Measurements from ENCODE around the gene GPATCH1.

Gene GPATCH1

DNA sequence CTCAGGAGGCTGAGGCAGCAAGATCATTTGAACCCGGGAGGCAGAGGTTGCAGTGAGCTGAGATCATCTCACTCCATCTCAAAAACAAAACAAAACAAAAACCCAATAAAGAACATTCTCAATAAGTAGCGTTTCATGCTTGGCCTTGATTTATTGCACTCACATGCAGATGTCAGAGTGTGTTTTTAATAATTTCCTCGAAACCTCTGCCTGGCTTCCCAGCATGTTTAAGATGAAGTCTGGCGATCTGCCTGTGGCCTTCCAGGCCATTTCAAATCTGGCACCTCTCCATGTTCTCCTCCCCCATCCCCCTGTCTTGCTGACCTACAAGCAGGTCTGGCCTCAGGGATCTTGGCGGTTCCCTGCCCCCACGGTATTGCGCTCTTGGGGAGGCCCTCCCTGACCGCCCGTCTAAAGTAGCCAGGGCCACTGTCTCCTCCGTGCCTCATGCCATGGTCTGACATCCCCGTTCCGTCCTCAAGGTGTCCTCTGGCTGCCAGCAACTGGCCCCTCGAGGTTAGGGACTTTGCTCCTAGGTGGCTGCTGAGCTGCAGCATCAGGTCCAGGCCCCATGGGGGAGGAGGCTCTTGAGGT lies 52.6 kb downstream of the GPATCH1 start:
- no peaks in the 10 kb centered on the region for H3K79me2 ChIP-seq (ENCODE audit: low read length)
- no peak overlapping the region for H3K9ac ChIP-seq (ENCODE audit: low read length)
- TF ChIP-seq EZH2 (optimal IDR thresholded peaks at IDR 0.05; ENCODE audit: low read depth, low read length): no peak
- TF ChIP-seq CTCF (IDR thresholded peaks at IDR 0.05; ENCODE audit: low read length): no peak
- TF ChIP-seq EZH2phosphoT487 (IDR thresholded peaks at IDR 0.05; ENCODE audit: low read length): no peak
- H3K9me2 ChIP-seq (replicated peaks; ENCODE audit: insufficient read depth, low read length): no peaks in the 10 kb centered on the region
- H3K4me1 ChIP-seq (ENCODE audit: low read length): no peaks in the 10 kb centered on the region
- no peaks in the 10 kb centered on the region for H3K27me3 ChIP-seq (replicated peaks; ENCODE audit: insufficient read depth, low read length)
- no peaks in the 10 kb centered on the region for H3F3A ChIP-seq (ENCODE audit: insufficient read depth, low read length)
- no peak overlapping the region for H2AFZ ChIP-seq (ENCODE audit: low read length)
- no peaks in the 10 kb centered on the region for H4K20me1 ChIP-seq (ENCODE audit: insufficient read depth, low read length)
- no peak overlapping the region for H3K27ac ChIP-seq (ENCODE audit: low read length)
- no peak overlapping the region for H3K4me2 ChIP-seq (ENCODE audit: low read depth, low read length)
- no peak overlapping the region for H3K4me3 ChIP-seq (ENCODE audit: low read length)
- DNase-seq: no peak
- no peaks in the 10 kb centered on the region for H3K36me3 ChIP-seq (replicated peaks; ENCODE audit: insufficient read depth, low read length)
- no peaks in the 10 kb centered on the region for H3K9me3 ChIP-seq (replicated peaks; ENCODE audit: insufficient read depth, low read length)

GRCh38 chr19:33134571-33135041 lies 53.6 kb downstream of the GPATCH1 start:
- Histone ChIP-seq H3K36me3 (replicated peaks; ENCODE audit: insufficient read depth, low read length) (no peaks in the 10 kb centered on the region), H3K9me3 (replicated peaks; ENCODE audit: insufficient read depth, low read length) (no peaks in the 10 kb centered on the region), H3K4me1 (ENCODE audit: low read length) (no peaks in the 10 kb centered on the region), H3K79me2 (ENCODE audit: low read length) (no peaks in the 10 kb centered on the region), H2AFZ (ENCODE audit: low read length) (no peak overlapping the region), H3F3A (ENCODE audit: insufficient read depth, low read length) (no peaks in the 10 kb centered on the region), H3K4me3 (ENCODE audit: low read length) (no peak overlapping the region), H3K4me2 (ENCODE audit: low read depth, low read length) (no peak overlapping the region), H3K9ac (ENCODE audit: low read length) (no peak overlapping the region), H3K27ac (ENCODE audit: low read length) (no peak overlapping the region), H3K27me3 (replicated peaks; ENCODE audit: insufficient read depth, low read length) (no peaks in the 10 kb centered on the region), H4K20me1 (ENCODE audit: insufficient read depth, low read length) (no peaks in the 10 kb centered on the region), H3K9me2 (replicated peaks; ENCODE audit: insufficient read depth, low read length) (no peaks in the 10 kb centered on the region)
- TF ChIP-seq EZH2 (optimal IDR thresholded peaks at IDR 0.05; ENCODE audit: low read depth, low read length) (no peak), EZH2phosphoT487 (IDR thresholded peaks at IDR 0.05; ENCODE audit: low read length) (no peak), CTCF (IDR thresholded peaks at IDR 0.05; ENCODE audit: low read length) (no peak)
- no peak for DNase-seq

GRCh38 chr19:33139165-33139564 lies 58.2 kb downstream of the GPATCH1 start:
- Histone ChIP-seq H3K9me3 (replicated peaks; ENCODE audit: insufficient read depth, low read length) (no peaks in the 10 kb centered on the region), H3K36me3 (replicated peaks; ENCODE audit: insufficient read depth, low read length) (no peaks in the 10 kb centered on the region), H3K9me2 (replicated peaks; ENCODE audit: insufficient read depth, low read length) (no peaks in the 10 kb centered on the region), H3K27me3 (replicated peaks; ENCODE audit: insufficient read depth, low read length) (no peaks in the 10 kb centered on the region; the same call in 1 of the 2 replicates), H4K20me1 (ENCODE audit: insufficient read depth, low read length) (no peaks in the 10 kb centered on the region), H3K4me3 (ENCODE audit: low read length) (no peak overlapping the region), H3K27ac (ENCODE audit: low read length) (no peak overlapping the region), H3K4me2 (ENCODE audit: low read depth, low read length) (no peak overlapping the region), H3K79me2 (ENCODE audit: low read length) (no peaks in the 10 kb centered on the region), H3K9ac (ENCODE audit: low read length) (no peak overlapping the region), H2AFZ (ENCODE audit: low read length) (no peak overlapping the region), H3K4me1 (ENCODE audit: low read length) (no peaks in the 10 kb centered on the region), H3F3A (ENCODE audit: insufficient read depth, low read length) (no peaks in the 10 kb centered on the region)
- no peak for TF ChIP-seq CTCF (IDR thresholded peaks at IDR 0.05; ENCODE audit: low read length)
- no peak for TF ChIP-seq EZH2 (optimal IDR thresholded peaks at IDR 0.05; ENCODE audit: low read depth, low read length)
- TF ChIP-seq EZH2phosphoT487 (IDR thresholded peaks at IDR 0.05; ENCODE audit: low read length): no peak
- DNase-seq: no peak
